Subcutaneous abdominal adipose tissue (tissue), 5 donors: Measurements from ENCODE around the gene RNF150.
"Not testable (repeated sequence)": the region's sequence is repeated elsewhere in the genome, so short reads cannot be mapped to it uniquely, and the experiment has no call there.

Experiments used
- H3K27ac ChIP-seq: one replicate; pipeline ENCODE4 v1.7.0; 2013; ENCODE audit warnings: low read depth, mild to moderate bottlenecking, inconsistent platforms, low read length, moderate library complexity
- H3K27me3 ChIP-seq, 5 donors: one replicate each; pipeline ENCODE4 v1.7.0; 2013; ENCODE audit warnings: low read length in 5 of 5, inconsistent platforms in 1 of 5; ENCODE audit not compliant: control insufficient read depth in 5 of 5, insufficient read depth in 4 of 5
- H3K36me3 ChIP-seq, 5 donors: one replicate each; pipeline ENCODE4 v1.7.0; 2013; ENCODE audit warnings: low read length in 5 of 5; ENCODE audit not compliant: control insufficient read depth in 5 of 5, insufficient read depth in 5 of 5
- H3K4me1 ChIP-seq, 5 donors: one replicate each; pipeline ENCODE4 v1.7.0; 2013; ENCODE audit warnings: low read length in 5 of 5, mild to moderate bottlenecking in 3 of 5, moderate library complexity in 1 of 5; ENCODE audit not compliant: control insufficient read depth in 5 of 5, insufficient read depth in 5 of 5
- H3K4me3 ChIP-seq, 5 donors: one replicate each; pipeline ENCODE4 v1.7.0; 2013; ENCODE audit warnings: low read length in 5 of 5, low read depth in 1 of 5
- H3K9ac ChIP-seq, 5 donors: one replicate each; pipeline ENCODE4 v1.7.0; 2013; ENCODE audit warnings: low read length in 5 of 5, mild to moderate bottlenecking in 4 of 5, moderate library complexity in 3 of 5
- H3K9me3 ChIP-seq, 5 donors: one replicate each; pipeline ENCODE4 v1.7.0; 2013; ENCODE audit warnings: low read length in 5 of 5; ENCODE audit not compliant: control insufficient read depth in 5 of 5
- donor health status: healthy.
- donor health status: healthy.
- donor health status: healthy.
- donor health status: healthy.
- donor health status: healthy.

RNF150 gene

GRCh38 chr4:141133146-141133998, at the start of gene RNF150:
Gene RNF150 (minus strand): TSS chr4:141133469.
- Histone ChIP-seq H3K4me1 (peaks cover 0 to 41% (median 26%) of the 10 kb centered on the region in 5 donors), H3K36me3 (no peaks in the 10 kb centered on the region), H3K4me3 (peak within 1 kb of the TSS; percentile 69 to 90 (median 86)), H3K9me3 (no peaks in the 10 kb centered on the region), H3K27ac (peak within 1 kb of the TSS; percentile 72), H3K27me3 (peaks cover 0 to 8% (median 3%) of the 10 kb centered on the region in 5 donors), H3K9ac (peak within 1 kb of the TSS in 4 of 5 donors; percentile 54 to 81 (median 70))

DNA sequence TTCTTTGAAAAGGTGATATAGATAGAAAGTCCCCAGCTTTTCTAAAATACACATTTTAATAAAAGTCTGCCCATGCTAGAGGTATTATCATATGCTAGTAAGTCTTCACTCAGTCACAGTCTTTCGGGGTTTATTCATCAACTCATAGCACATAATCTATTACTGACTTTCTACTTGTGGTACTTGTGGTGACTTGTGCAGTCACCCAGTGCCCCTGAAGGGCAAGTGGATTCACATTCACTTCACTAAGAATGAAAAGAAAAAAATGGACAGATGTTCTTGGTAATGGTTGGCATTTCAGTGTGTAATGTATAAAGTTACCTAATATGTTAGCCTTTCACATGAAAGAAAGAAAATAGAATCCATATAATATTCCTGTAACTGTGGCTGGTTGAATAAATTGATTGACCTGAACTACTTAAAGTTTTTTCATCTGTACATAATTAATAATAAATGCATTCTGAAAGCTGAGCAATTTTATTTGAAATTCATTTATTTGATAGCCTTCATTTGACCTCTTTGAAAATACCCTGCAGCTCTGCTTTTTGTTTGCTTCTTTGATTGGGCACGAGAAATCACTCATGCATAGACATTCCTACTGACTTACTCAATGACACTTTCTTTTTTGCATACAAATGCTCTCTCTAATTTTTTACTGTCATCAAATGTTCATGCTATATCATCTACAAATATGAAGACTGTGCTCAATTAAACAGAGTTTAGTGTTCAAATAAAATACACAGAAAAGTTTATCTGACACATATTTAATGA, 47.9 kb upstream of the RNF150 start:
- Histone ChIP-seq H3K27me3 (no peaks in the 10 kb centered on the region), H3K36me3 (no peaks in the 10 kb centered on the region), H3K4me3 (no peak overlapping the region), H3K9me3 (peaks cover 0 to 2% (median 0%) of the 10 kb centered on the region in 5 donors), H3K27ac (no peak overlapping the region), H3K9ac (no peak overlapping the region), H3K4me1 (no peaks in the 10 kb centered on the region)

- H3K27me3 ChIP-seq, result no peaks in the 10 kb centered on the region
- no peaks in the 10 kb centered on the region for H3K4me1 ChIP-seq
- peaks cover 0 to 2% (median 0%) of the 10 kb centered on the region in 5 donors for H3K9me3 ChIP-seq
- H3K27ac ChIP-seq, result no peak overlapping the region
- no peak overlapping the region for H3K4me3 ChIP-seq
- H3K36me3 ChIP-seq, result no peaks in the 10 kb centered on the region
- no peak overlapping the region for H3K9ac ChIP-seq
Observed at GRCh38 chr4:141179474-141180373, 46.5 kb upstream of the RNF150 start.

DNA sequence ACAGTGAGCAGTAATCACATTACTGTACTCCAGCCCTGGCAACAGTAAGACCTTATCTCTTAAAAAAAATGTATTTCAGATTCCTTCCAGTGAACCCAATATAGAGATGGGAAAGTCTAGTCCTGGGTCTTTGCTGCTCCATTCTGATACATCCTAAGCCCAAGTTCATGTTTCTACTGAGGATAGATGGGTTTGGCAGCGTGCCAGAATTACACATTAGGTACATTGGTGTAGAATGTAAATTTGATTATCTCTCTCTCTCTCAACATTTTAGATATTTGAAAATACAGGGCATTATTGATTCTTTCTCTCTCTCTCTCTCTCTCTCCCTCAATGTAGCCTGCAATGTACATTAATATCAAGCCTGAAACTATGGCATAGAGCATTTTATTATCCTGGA, 43.9 kb upstream of the RNF150 start:
- no peaks in the 10 kb centered on the region for H3K4me1 ChIP-seq

GRCh38 chr4:141174457-141174856, 41.2 kb upstream of the RNF150 start:
- no peak overlapping the region for H3K4me3 ChIP-seq

More for the DNA sequence above, 43.9 kb upstream of the RNF150 start:
- H3K36me3 ChIP-seq, result no peaks in the 10 kb centered on the region
- H3K4me3 ChIP-seq, result no peak overlapping the region
- no peak overlapping the region for H3K27ac ChIP-seq
- H3K9ac ChIP-seq, result no peak overlapping the region
- no peaks in the 10 kb centered on the region for H3K9me3 ChIP-seq
- H3K27me3 ChIP-seq, result no peaks in the 10 kb centered on the region

GRCh38 chr4:141170671-141171070, 37.4 kb upstream of the RNF150 start:
- H3K4me3 ChIP-seq, result no peak overlapping the region
- no peaks in the 10 kb centered on the region for H3K36me3 ChIP-seq
- H3K9me3 ChIP-seq, result peaks cover 0 to 4% (median 0%) of the 10 kb centered on the region in 5 donors
- H3K4me1 ChIP-seq, result no peaks in the 10 kb centered on the region
- H3K27ac ChIP-seq, result no peak overlapping the region
- no peak overlapping the region for H3K9ac ChIP-seq
- no peaks in the 10 kb centered on the region for H3K27me3 ChIP-seq

More at GRCh38 chr4:141174457-141174856, 41.2 kb upstream of the RNF150 start:
- no peaks in the 10 kb centered on the region for H3K27me3 ChIP-seq
- H3K27ac ChIP-seq, result no peak overlapping the region
- H3K9ac ChIP-seq, result no peak overlapping the region
- no peaks in the 10 kb centered on the region for H3K4me1 ChIP-seq
- H3K36me3 ChIP-seq, result no peaks in the 10 kb centered on the region
- no peaks in the 10 kb centered on the region for H3K9me3 ChIP-seq

DNA sequence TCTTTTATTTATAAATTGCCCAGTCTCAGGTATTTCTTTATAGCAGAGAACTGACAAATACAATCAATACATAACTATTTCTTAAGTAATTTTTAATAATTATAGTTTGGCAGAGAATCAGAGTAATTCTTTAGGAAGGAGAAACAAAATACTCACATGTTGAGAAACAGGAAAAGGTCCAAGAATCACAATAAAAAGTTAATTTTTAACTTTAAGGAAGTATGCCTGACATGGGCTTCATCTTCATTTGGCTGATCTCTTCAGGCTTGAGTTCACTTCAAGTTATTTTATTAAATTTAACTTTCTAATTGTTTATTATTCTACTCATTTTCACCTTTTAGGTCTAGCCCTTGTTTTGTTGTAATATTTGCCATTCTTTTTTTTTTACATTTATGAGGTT, 36.1 kb upstream of the RNF150 start:
- no peak overlapping the region for H3K9ac ChIP-seq
- peaks cover 0 to 4% (median 0%) of the 10 kb centered on the region in 5 donors for H3K9me3 ChIP-seq
- H3K4me3 ChIP-seq, result no peak overlapping the region
- no peak overlapping the region for H3K27ac ChIP-seq
- H3K36me3 ChIP-seq, result no peaks in the 10 kb centered on the region
- H3K27me3 ChIP-seq, result no peaks in the 10 kb centered on the region
- H3K4me1 ChIP-seq, result no peaks in the 10 kb centered on the region

DNA sequence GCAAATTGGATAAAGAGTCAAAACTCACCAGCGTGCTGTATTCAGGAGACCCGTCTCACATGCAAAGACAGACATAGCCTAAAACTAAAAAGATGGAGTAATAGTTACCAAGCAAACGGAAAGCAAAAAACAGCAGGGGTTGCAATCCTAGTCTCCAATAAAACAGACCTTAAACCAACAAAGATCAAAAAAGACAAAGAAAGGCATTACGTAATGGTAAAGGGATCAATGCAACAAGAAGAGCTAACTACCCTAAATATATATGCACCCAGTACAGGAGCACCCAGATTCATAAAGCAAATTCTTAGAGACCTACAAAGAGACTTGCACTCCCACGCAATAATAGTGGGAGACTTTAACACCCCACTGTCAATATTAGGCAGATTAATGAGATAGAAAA, 31.7 kb upstream of the RNF150 start:
- H3K9me3 ChIP-seq, H3K4me1 ChIP-seq, H3K27me3 ChIP-seq, H3K9ac ChIP-seq, H3K4me3 ChIP-seq, H3K36me3 ChIP-seq, H3K27ac ChIP-seq: not testable (repeated sequence)

GRCh38 chr4:141159027-141159426, 25.8 kb upstream of the RNF150 start:
- H3K9me3 ChIP-seq, result no peaks in the 10 kb centered on the region
- no peaks in the 10 kb centered on the region for H3K27me3 ChIP-seq
- H3K4me1 ChIP-seq, result no peaks in the 10 kb centered on the region
- H3K9ac ChIP-seq, result no peak overlapping the region
- H3K36me3 ChIP-seq, result no peaks in the 10 kb centered on the region
- H3K4me3 ChIP-seq, result no peak overlapping the region
- H3K27ac ChIP-seq, result no peak overlapping the region
